KOPT-K1 (cell line): Measurements from ENCODE around the gene NYAP1.
"Not testable (repeated sequence)": the region's sequence is repeated elsewhere in the genome, so short reads cannot be mapped to it uniquely, and the experiment has no call there.

Experiments
- H3K27ac ChIP-seq: fragments of 200-600 bp; sonication (generic); 2 replicates; pipeline ENCODE4 v1.5.1; 2016; ENCODE audit warnings: antibody characterized with exemption, mild to moderate bottlenecking, low read depth, low read length; ENCODE audit not compliant: poor library complexity, severe bottlenecking
- H3K36me3 ChIP-seq: fragments of 200-600 bp; sonication (generic); 2 replicates; pipeline ENCODE4 v1.5.1; 2017; ENCODE audit warnings: antibody characterized with exemption, mild to moderate bottlenecking, low read length, moderate library complexity; ENCODE audit not compliant: insufficient read depth
- H3K9me3 ChIP-seq: fragments of 200-600 bp; sonication (generic); 2 replicates; pipeline ENCODE4 v1.5.1; 2017; ENCODE audit warnings: antibody characterized with exemption, low read length, mild to moderate bottlenecking; ENCODE audit not compliant: insufficient read depth, poor library complexity, severe bottlenecking

NYAP1 gene

GRCh38 chr7:100486111-100486636 lies 2.4 kb downstream of the NYAP1 start:
- H3K36me3 ChIP-seq, result no peaks in the 10 kb centered on the region
- no peak overlapping the region for H3K27ac ChIP-seq

GRCh38 chr7:100486753-100487446 lies 3.2 kb downstream of the NYAP1 start:
- no peak overlapping the region for H3K27ac ChIP-seq
- no peaks in the 10 kb centered on the region for H3K36me3 ChIP-seq
- H3K9me3 ChIP-seq, result no peaks in the 10 kb centered on the region

More at GRCh38 chr7:100486111-100486636, 2.4 kb downstream of the NYAP1 start:
- no peaks in the 10 kb centered on the region for H3K9me3 ChIP-seq

DNA sequence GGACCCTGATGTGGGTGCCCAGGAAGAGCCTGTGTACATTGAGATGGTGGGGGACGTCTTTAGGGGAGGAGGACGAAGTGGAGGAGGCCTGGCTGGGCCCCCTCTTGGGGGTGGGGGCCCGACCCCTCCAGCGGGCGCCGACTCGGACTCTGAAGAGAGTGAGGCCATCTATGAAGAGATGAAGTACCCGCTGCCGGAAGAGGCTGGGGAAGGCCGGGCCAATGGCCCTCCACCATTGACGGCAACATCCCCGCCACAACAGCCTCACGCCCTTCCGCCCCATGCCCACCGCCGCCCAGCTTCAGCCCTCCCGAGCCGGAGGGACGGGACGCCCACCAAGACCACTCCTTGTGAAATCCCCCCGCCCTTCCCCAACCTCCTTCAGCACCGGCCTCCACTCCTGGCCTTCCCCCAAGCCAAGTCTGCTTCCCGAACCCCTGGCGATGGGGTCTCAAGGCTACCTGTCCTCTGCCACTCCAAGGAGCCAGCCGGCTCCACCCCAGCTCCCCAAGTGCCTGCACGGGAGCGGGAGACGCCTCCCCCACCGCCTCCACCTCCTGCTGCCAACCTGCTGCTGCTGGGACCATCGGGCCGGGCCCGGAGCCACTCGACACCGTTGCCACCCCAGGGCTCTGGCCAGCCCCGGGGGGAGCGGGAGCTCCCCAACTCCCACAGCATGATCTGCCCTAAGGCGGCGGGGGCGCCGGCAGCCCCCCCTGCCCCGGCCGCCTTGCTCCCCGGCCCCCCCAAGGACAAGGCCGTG lies 4.8 kb downstream of the NYAP1 start:
- Histone ChIP-seq H3K9me3 (no peaks in the 10 kb centered on the region), H3K27ac (no peak overlapping the region), H3K36me3 (no peaks in the 10 kb centered on the region)

- H3K27ac ChIP-seq, result no peak overlapping the region
Measured at GRCh38 chr7:100489121-100489520, 5.4 kb downstream of the NYAP1 start.

DNA sequence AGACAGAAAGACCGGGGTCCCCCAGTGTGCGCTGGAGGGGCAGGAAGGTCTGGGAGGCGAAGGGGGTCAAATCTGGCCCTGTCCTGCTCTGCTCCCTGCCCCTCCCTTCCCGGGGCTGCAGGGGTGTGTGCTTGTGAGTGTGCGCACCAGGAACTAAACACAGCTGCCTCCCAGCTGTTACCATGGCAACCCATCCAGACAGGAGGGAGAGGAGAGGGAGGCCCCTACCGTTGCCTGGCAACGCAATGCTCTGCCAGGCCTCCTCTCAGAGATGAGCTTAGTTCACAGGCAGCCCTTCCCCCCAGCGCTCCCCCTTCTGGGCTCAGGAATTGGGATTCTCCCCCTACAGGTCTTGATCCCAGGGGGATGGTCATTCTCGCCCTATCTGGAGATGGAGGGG lies 6.1 kb downstream of the NYAP1 start:
- no peaks in the 10 kb centered on the region for H3K9me3 ChIP-seq
- no peaks in the 10 kb centered on the region for H3K36me3 ChIP-seq
- no peak overlapping the region for H3K27ac ChIP-seq

More at GRCh38 chr7:100489121-100489520, 5.4 kb downstream of the NYAP1 start:
- H3K9me3 ChIP-seq, result no peaks in the 10 kb centered on the region
- no peaks in the 10 kb centered on the region for H3K36me3 ChIP-seq

- no peak overlapping the region for H3K27ac ChIP-seq
- H3K9me3 ChIP-seq, result no peaks in the 10 kb centered on the region
- H3K36me3 ChIP-seq, result no peaks in the 10 kb centered on the region
Measured at GRCh38 chr7:100490483-100491191, 6.9 kb downstream of the NYAP1 start.

GRCh38 chr7:100491192-100491578 lies 7.5 kb downstream of the NYAP1 start:
- H3K27ac ChIP-seq, result no peak overlapping the region
- H3K9me3 ChIP-seq, result no peaks in the 10 kb centered on the region
- no peaks in the 10 kb centered on the region for H3K36me3 ChIP-seq

- no peak overlapping the region for H3K27ac ChIP-seq
- H3K9me3 ChIP-seq, result no peaks in the 10 kb centered on the region
Measured at GRCh38 chr7:100492738-100493475, 9.2 kb downstream of the NYAP1 start.

GRCh38 chr7:100493476-100494264 lies 9.9 kb downstream of the NYAP1 start:
- no peaks in the 10 kb centered on the region for H3K9me3 ChIP-seq
- no peak overlapping the region for H3K27ac ChIP-seq
- no peaks in the 10 kb centered on the region for H3K36me3 ChIP-seq

More at GRCh38 chr7:100492738-100493475, 9.2 kb downstream of the NYAP1 start:
- H3K36me3 ChIP-seq, result no peaks in the 10 kb centered on the region

DNA sequence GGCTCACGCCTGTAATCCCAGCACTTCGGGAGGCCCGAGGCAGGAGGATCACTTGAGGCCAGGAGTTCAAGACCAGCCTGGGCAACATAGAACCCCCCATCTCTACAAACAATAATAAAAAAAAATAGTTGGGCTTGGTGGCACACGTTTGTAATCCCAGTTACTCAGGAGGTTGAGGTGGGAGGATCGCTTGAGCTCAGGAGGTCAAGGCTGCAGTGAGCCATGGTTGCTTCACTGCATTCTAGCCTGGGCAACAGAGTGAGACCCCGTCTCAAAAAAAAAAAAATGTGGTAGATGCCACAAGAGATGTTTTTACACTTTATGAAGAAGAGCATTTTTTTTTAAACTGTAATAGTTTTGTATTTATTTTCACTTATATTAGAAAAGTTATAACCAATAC lies 12.8 kb downstream of the NYAP1 start:
- H3K27ac ChIP-seq, result no peak overlapping the region
- no peaks in the 10 kb centered on the region for H3K36me3 ChIP-seq

DNA sequence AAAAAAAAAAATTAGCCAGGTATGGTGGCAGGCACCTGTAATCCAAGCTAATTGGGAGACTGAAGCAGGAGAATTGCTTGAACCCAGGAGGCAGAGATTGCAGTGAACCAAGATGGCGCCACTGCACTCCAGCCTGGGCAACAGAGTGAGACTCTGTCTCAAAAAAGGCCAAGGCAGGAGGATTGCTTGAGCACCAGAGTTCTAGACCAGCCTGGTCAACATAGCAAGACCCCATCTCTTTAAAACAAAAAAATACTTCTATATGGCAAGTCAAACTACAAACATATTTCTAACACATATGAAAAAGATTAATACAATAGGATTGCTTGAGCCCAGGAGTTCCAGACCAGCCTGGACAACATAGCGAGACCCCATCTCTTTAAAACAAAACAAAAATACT lies 17.0 kb downstream of the NYAP1 start:
- H3K36me3 ChIP-seq, H3K27ac ChIP-seq, H3K9me3 ChIP-seq: not testable (repeated sequence)

More for the DNA sequence above, 12.8 kb downstream of the NYAP1 start:
- no peaks in the 10 kb centered on the region for H3K9me3 ChIP-seq

DNA sequence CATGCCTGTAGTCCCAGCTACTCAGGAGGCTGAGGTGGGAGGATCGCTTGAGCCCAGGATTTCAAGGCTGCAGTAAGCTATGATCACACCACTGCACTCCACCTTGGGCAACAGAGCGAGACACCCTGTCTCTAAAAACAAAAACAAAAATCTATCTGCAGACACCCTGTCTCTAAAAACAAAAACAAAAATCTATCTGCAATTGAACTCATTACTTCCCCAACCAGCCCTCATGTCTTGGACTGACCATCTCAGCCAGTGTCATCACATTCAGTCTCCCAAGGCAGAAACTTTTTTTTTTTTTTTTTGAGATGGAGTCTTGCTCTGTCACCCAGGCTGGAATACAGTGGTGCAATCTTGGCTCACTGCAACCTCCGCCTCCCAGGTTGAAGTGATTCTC lies 20.3 kb downstream of the NYAP1 start:
- not testable (repeated sequence) for H3K9me3 ChIP-seq, H3K36me3 ChIP-seq, H3K27ac ChIP-seq

GRCh38 chr7:100504887-100505611 lies 21.3 kb downstream of the NYAP1 start:
- Histone ChIP-seq H3K9me3 (no peaks in the 10 kb centered on the region), H3K27ac (no peak overlapping the region), H3K36me3 (no peaks in the 10 kb centered on the region)
